ENCODE measurements around the gene CCL16.

DNA sequence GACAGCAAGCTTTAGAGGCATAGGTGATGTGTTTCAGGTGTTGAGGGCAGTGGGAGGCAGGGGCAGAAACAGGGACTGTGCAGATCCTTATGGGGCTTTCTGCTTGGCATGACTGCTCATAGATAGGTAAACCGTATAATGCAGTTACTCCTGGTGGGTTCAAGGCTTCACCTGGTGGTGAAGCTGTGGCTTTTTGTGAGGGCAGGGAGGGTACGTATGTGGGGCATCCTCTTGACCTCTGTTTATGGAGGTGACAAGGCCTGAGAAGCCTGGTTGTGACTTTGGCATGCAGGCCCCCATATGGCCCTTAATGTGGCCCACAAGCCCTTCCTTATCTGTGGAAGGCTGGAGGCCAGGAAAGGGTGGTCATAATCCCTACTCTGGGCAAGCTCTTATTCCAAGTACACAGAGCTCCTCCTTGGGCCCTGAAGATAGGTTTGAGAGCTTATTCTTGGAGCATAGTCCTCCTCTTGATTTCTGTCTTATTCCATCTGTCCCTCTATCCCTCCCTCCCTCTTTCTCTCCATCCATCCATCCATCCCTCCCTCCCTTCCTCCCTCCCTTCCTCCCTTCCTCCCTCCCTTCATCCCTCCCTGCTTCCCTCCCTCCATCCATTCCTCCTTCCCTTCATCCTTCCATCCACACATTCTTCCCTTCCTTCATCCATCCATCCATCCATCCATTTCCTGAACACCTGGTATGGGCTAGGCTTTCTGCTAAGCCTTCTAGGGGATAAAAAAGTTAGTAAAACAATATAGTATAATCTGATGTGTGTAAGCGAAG is 1.3 kb upstream of the CCL16 start:
- TF ChIP-seq, protein P1, sequence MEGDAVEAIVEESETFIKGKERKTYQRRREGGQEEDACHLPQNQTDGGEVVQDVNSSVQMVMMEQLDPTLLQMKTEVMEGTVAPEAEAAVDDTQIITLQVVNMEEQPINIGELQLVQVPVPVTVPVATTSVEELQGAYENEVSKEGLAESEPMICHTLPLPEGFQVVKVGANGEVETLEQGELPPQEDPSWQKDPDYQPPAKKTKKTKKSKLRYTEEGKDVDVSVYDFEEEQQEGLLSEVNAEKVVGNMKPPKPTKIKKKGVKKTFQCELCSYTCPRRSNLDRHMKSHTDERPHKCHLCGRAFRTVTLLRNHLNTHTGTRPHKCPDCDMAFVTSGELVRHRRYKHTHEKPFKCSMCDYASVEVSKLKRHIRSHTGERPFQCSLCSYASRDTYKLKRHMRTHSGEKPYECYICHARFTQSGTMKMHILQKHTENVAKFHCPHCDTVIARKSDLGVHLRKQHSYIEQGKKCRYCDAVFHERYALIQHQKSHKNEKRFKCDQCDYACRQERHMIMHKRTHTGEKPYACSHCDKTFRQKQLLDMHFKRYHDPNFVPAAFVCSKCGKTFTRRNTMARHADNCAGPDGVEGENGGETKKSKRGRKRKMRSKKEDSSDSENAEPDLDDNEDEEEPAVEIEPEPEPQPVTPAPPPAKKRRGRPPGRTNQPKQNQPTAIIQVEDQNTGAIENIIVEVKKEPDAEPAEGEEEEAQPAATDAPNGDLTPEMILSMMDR (IDR thresholded peaks at IDR 0.05; ENCODE audit: insufficient read depth, low read depth, low read length) = no peak
- TF ChIP-seq EZH2 (IDR thresholded peaks at IDR 0.05; ENCODE audit: insufficient read depth, low read length) = no peak

Data from astrocyte (in vitro differentiated cells and primary cell).